ENCODE results near the gene EPS15.

GRCh38 chr1:51433972-51434510 is 85.0 kb downstream of the EPS15 start:
- TF ChIP-seq ZNF143 (CRISPR knock-in tag; IDR thresholded peaks at IDR 0.05) (no peak), SIN3A (IDR thresholded peaks at IDR 0.05; ENCODE audit: borderline replicate concordance, low read depth, low read length) (no peak)
